Uterus (tissue), 2 donors: ENCODE results near the gene PLXND1.

Source experiments
- POLR2A ChIP-seq, 2 donors: fragments of 450-650 bp; IDR thresholded peaks; one replicate each; pipeline ENCODE4 v1.6.1; 2016; ENCODE audit warnings: antibody characterized with exemption in 2 of 2, mild to moderate bottlenecking in 1 of 2, moderate library complexity in 1 of 2
- TF ChIP-seq, protein P1 (sequence below), 4 experiments: fragments of 200-600 bp in 2 of 4; fragments of 450-650 bp in 2 of 4; sonication (generic) in 2 of 4; IDR thresholded peaks; one replicate each; pipeline ENCODE4 v1.5.1; 2016 to 2019; ENCODE audit warnings: antibody characterized with exemption in 4 of 4, mild to moderate bottlenecking in 2 of 4, moderate library complexity in 1 of 4

DNA sequence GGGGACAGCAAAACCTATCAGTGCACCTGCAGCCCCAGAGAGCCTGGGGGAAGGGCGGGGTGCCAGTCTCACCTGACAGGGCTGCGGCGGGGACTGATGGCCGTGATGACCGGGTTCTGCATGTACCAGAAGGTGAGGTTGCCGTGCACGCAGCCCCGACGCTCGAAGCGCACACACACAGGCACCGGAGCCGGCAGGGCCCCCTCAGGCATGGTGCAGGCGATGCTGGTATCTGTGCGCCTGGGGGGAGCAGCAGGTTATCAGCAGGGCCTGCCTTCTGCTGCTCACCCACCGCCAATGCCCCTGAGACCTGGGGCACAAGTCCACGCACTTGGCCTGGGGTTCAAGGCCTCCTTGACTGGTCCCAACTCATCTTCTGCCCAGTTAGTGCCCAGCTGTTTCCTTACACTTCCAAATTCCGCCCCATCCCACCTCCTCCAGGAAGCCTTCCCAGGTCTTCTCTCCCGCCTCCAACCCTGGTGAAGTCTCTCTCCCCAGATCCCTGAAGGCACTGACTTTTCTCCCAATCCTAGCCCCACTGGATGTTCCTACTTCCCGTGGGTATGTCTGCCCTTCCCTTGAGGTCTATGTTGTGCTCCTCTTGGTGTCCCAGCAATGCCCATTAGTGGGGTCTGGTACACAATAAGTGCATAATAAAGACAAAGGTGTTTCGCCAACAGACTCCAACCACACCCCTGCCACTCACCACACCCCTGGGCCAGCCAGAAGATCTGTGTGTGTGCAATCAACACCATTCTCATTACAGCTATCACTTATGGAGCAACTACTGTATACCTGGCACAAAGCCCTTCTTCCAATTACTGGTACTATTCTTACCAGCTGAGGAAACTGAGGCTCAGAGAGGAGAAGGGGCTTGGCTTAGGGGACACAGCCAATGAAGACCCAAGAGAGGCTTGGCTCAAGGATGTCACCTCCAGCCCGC, 34.6 kb downstream of the PLXND1 start:
- TF ChIP-seq, protein P1, sequence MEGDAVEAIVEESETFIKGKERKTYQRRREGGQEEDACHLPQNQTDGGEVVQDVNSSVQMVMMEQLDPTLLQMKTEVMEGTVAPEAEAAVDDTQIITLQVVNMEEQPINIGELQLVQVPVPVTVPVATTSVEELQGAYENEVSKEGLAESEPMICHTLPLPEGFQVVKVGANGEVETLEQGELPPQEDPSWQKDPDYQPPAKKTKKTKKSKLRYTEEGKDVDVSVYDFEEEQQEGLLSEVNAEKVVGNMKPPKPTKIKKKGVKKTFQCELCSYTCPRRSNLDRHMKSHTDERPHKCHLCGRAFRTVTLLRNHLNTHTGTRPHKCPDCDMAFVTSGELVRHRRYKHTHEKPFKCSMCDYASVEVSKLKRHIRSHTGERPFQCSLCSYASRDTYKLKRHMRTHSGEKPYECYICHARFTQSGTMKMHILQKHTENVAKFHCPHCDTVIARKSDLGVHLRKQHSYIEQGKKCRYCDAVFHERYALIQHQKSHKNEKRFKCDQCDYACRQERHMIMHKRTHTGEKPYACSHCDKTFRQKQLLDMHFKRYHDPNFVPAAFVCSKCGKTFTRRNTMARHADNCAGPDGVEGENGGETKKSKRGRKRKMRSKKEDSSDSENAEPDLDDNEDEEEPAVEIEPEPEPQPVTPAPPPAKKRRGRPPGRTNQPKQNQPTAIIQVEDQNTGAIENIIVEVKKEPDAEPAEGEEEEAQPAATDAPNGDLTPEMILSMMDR (IDR thresholded peaks at IDR 0.05) = no peak
- no peak for TF ChIP-seq POLR2A (IDR thresholded peaks at IDR 0.05)
